IPS-NIHi11 (cell line): ENCODE measurements around the gene ASPG.

Source experiments
- DNase-seq: peaks from one replicate; pipeline ENCODE4 v3.0.0; 2012; ENCODE audit warnings: mixed read lengths, low spot score

The ASPG gene

GRCh38 chr14:104075530-104076151 lies 9.9 kb upstream of the ASPG start:
- no peak for DNase-seq

- no peak for DNase-seq
Observed at GRCh38 chr14:104076743-104077142, 8.8 kb upstream of the ASPG start.

- peak; percentile 92 for DNase-seq
Observed at GRCh38 chr14:104078031-104078455, 7.5 kb upstream of the ASPG start.

GRCh38 chr14:104080376-104081260 lies 4.9 kb upstream of the ASPG start:
- DNase-seq: no peak

DNA sequence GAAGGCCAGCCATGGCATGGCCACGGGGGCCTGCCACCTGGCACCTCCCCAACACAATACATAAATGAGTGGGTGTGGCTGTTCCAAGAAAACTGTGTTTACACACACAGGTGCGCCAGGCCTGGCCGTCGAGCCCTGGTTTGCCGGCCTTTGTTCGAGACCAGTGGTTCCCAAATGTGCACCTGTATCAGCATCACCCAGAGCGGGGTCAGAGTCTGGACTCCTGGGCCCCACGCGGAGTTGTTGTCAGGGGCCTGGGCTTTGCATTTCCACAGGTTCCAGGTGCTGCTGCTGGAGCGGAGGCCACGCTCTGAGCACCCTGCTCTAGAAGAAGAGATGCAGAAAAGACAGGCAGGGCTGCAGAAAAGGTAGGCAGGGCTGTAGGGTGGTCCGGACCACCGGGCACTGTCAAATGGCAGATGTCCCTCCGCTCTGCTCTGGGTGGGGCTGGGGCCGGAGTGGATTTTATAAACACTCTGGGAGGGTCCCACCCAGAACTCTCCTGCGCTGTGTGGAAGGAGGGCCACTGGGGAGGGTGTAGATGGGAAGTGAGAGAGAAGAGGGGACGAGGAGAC lies 4.2 kb upstream of the ASPG start:
- DNase-seq: no peak

- DNase-seq: no peak
Observed at GRCh38 chr14:104081951-104082464, 3.5 kb upstream of the ASPG start.

GRCh38 chr14:104082807-104083206 lies 2.7 kb upstream of the ASPG start:
- no peak for DNase-seq

DNA sequence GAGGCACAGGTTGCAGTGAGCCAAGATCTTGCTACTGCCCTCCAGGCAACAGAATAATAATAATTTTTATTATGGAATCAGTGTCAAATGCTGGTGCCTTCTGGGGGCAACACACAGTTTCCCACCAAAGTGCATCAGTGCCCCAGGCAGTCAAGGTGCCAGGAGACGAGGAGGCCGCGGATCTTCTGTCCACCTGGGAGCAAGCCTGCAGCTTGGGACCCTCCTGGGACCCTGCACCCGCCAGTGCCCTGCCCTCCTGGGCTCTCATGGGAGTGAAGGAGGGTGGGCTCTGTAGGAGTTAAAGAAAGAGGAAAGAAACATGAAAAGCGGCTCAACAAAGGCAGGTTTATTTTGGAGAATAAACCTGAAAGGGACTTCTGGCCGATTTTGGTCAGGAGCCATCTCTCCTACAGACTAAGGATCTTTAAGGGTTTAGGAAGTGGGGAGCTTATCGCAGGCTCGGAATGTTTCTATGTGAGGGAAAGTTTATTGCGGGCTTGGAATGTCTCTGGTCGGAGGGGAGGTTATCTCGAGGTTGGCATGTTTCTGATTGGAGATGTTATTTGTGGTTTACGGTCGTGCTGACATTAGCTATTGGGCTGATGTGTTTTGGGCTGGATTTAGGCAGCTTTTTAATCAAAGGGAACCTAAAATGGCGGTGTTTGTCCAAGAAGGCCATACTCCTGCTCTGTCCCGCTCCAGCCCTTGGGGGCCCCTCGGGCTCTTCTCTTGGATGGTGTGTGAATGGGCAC lies 1.1 kb upstream of the ASPG start:
- no peak for DNase-seq

GRCh38 chr14:104085889-104086201 lies 345 bp downstream of the ASPG start:
- DNase-seq: no peak

DNA sequence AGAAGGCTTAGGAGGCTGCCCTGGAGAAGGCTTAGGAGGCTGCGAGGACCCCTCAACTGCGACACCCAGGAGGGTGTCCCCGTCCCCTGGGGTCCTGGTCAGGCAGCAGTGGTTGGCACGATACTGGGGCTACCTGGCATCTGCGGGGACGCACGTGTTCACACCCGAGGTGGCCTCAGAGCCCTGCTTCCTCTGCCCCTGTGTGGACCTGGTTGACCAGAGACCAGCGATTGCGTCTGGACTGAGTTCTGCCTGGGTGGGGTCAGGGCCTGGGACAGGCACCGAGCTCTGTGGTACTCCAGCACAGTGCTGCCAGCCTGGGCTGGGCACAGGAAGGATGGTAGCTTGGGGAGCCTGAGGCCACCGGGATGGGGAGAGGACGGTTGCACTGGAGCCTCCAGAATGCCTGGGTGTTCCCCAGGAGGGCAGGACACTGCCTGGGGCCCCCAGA lies 735 bp downstream of the ASPG start:
- DNase-seq: no peak

DNA sequence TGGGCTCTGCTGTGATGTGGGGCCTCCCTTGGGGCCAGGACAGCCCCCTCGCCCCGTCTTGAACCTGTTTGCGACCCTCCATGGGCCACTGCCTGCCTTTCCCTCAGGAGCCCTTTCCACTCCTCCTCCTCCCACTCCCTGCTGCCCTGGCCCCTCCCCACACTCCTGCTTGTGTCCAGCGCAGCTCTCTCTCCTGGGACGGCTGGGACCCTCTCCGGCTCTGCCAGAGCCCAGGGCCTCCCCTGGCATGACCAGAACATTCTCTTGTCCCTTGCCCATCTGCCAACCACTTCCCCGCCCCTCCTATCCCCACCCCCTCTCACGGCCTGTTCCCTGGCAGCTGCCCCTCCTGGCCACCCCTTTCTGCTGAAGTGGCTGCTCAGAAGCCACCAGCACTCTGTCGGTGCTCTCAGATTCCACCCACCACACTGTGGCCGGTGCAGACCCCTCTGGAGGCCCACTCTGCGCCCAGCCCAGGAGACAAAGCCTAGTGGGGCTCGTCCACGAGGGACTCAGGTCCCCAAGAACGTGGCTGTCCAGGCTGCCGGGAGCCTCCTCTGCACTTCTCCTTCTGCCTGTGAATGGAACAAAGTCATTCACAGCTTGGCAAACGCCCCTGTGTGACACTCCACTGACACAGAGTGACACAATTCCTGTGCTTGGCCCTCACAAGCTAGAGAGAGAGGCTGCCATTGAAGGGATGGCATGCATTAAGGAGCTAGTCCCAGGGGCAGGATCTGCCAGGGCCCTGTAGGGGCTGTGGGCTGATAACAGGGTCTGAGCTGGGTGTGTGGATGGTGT lies 1.4 kb downstream of the ASPG start:
- DNase-seq: no peak

DNA sequence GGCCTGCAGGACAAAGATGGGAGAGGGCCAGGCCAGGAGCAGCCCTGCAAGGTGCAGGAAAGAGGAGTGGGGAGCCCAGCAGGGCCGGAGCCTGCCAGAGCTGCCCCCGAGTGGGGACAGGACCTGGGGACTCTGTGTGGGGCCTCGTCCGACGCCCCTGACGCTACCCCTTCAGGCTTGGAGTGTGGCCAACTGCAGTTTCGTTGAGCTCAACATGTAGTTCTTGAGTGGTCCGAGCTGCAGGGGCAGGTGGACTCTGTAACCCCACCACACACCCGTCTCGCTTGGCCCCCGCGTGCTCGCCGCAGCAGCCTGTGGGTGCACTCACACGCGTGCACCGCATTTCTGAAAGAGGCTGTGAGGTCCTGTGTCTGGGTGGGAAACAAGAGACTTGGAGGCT lies 2.0 kb downstream of the ASPG start:
- DNase-seq: no peak

DNA sequence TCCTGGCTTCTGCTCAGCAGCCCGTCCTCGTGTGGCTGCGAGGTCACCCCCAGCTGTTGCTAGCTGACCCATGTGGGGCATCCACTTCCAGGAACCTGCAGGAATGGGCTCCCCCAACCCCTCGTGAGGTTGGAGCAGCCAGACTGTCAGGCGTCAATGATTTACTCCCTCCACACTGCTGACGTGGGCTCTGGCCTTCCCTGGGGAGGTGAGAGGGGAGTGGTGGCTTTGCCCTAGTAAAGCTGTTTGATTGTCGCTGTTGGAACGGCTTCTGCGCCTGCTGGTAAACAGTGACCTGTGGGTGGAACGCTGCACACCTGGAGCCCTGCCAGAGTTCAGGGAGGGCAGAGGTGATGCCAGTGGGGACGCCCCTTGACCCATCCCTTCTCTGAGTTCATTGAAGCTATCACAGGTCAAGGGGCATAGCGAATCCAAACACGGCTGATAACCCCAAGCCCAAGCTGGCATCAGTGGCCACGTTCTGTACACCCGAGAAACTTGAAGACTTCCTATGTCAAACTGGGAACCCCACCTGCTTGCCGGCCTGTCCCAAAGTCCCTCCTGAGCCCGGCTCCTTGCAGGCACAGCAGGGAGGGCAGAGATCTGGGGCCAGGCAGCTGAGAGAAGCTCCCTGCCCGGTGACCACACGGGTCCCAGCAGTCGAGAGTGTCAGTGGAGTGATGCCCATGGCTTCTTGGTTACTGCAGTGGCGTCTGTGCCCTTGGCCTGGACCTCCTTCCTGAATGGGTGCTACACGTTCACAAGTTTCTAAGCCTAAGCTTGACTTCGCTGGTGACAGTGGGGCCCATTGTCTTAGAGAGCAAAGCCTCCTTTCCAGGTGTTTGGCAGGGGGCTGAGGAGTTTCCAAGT lies 2.7 kb downstream of the ASPG start:
- no peak for DNase-seq

- no peak for DNase-seq
Observed at GRCh38 chr14:104090071-104090748, 4.7 kb downstream of the ASPG start.

DNA sequence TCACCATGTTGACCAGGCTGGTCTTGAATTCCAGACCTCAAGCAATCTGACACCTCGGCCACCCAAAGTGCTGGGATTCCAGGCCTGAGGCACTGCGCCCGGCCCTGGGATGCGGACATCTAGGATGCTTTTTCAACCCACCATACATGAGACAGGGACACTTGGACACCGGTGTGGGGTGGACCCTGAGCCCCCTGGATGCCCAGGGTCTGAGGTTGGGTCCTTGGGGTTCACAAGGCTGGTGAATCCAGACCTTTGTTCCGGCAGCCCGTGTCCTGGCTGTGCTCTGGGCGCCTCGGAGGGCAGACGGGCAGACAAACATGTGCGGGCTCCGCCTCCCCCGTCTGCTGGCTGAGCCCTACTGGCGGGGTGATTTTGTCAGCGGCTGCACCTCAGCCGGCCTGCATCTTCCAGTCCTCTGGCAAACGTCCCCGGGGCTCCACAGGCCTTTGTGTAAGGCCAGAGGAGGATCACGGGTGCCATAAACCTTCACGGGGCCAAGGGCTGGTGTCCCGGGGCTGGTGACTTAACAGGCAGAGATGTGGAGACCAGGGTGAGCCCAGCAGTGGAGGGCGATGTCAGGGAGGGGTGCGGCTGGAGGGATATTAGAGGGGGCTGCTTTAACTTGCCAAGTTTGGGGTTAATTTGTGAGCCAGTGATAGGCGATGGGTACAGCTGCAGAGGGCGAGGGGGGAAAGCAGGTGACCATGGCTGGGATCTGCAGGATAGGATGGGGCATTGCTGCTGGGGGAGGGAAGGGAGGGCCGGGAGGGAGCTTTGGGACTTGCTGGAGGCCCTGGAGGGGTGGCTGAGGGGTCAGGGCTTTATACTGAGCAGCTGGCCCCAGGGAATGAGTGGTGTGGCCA lies 5.8 kb downstream of the ASPG start:
- no peak for DNase-seq

- no peak for DNase-seq
Observed at GRCh38 chr14:104091927-104092771, 6.6 kb downstream of the ASPG start.

- DNase-seq: no peak
Observed at GRCh38 chr14:104092931-104093365, 7.4 kb downstream of the ASPG start.
